Activated CD8-positive, alpha-beta T cell treated with anti-CD3 and anti-CD28 coated beads for 36 hours (primary cell): Measurements from ENCODE around the gene ME3. TPM values are rescaled to one million over a fixed set of nuclear protein-coding genes. Genes with fewer than 3 reads are reported as not detected.
"Not testable (repeated sequence)": the region's sequence is repeated elsewhere in the genome, so short reads cannot be mapped to it uniquely, and the experiment has no call there.

ENCODE experiments used
- ATAC-seq: fragments of 200-7000 bp; cut with Tn5 transposase; one replicate; pipeline ENCODE4 v1.10.0; 2021; ENCODE audit warnings: mild to moderate bottlenecking, moderate library complexity
- CTCF ChIA-PET: fragments of 350-600 bp; sonication (Branson Sonifier 250); formaldehyde crosslinking; loops from one replicate; lab custom pipeline; 2021; ENCODE audit warnings: antibody characterized with exemption; lab: Charles Lee
- POLR2A ChIA-PET: fragments of 350-600 bp; sonication (Branson Sonifier 250); formaldehyde crosslinking; loops from one replicate; lab custom pipeline; 2021; ENCODE audit warnings: antibody characterized with exemption; lab: Charles Lee
- DNase-seq: peaks from one replicate; pipeline ENCODE4 v3.0.0-alpha.2; 2020
- H3K27ac Mint-ChIP-seq: one replicate; pipeline ENCODE4 v1.8.0; 2021; ENCODE audit warnings: mild to moderate bottlenecking, mixed read lengths
- H3K27me3 Mint-ChIP-seq: one replicate; pipeline ENCODE4 v1.8.0; 2021; ENCODE audit warnings: mixed read lengths
- H3K36me3 Mint-ChIP-seq: one replicate; pipeline ENCODE4 v1.8.0; 2021; ENCODE audit warnings: low read depth, mixed read lengths
- H3K4me1 Mint-ChIP-seq: one replicate; pipeline ENCODE4 v1.8.0; 2021; ENCODE audit warnings: low read depth, mixed read lengths
- H3K4me3 Mint-ChIP-seq: one replicate; pipeline ENCODE4 v1.8.0; 2021; ENCODE audit warnings: mild to moderate bottlenecking, moderate library complexity, mixed read lengths
- H3K9me3 Mint-ChIP-seq: one replicate; pipeline ENCODE4 v1.8.0; 2021; ENCODE audit warnings: mixed read lengths
- CTCF ChIP-seq: fragments of 200-600 bp; IDR thresholded peaks from one replicate; pipeline ENCODE4 v1.8.0; 2022; ENCODE audit warnings: antibody characterized with exemption, mild to moderate bottlenecking
- intact Hi-C: fragments of 100-400 bp; cut with micrococcal nuclease; formaldehyde crosslinking; loops from one replicate; pipeline ENCODE4 v1.10.0; 2022
- total RNA-seq, 2 experiments: library from RNA; stranded (reverse); gene quantifications; one replicate each; pipeline ENCODE4 v1.2.3, GENCODE V29; 2021

The ME3 gene
- total RNA-seq, 2 experiments from 2014 or later, result 5.0 to 6.2 TPM

DNA sequence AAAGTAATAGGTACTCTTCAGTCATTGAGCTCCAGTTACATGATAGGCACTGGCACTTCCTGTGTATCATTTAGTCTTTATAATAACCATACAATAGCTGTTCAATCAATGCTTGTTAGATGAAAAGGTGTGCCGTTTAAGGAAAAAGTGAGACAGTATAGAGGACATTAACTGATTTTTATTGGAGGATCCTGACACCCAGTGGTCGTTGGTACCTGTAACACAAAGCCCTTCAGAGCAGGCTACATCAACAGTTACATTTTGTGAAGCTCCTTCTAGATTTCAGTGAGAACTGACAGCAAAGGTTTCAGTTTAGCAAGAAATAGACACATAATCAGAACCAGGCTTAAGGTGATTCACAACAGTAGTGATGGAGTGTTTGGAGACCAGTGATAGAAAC, 253.5 kb downstream of the ME3 start:
- DNase-seq, result peak; percentile 33
- TF ChIP-seq CTCF, result no peak
- Mint-ChIP-seq H3K27ac (no peak overlapping the region), H3K27me3 (no peaks in the 10 kb centered on the region), H3K4me3 (no peak overlapping the region), H3K36me3 (no peaks in the 10 kb centered on the region), H3K4me1 (peaks cover 5% of the 10 kb centered on the region), H3K9me3 (no peaks in the 10 kb centered on the region)
- intact Hi-C loops, result no loop called here
- CTCF ChIA-PET, result interaction anchor here (0.6 to 1.6 kb wide), 10 partner anchors 10 to 789 kb away, joined by 3 read pairs; partner anchors contain the start of gene CCDC83
- POLR2A ChIA-PET, result interaction anchor here (0.6 kb wide), 1 partner anchor 21 kb away, joined by 3 read pairs; no protein-coding TSS in a partner anchor
- peak; percentile 82 for ATAC-seq

GRCh38 chr11:86418513-86418912, 253.9 kb downstream of the ME3 start:
- H3K27ac Mint-ChIP-seq, result no peak overlapping the region
- H3K27me3 Mint-ChIP-seq, result no peaks in the 10 kb centered on the region
- peaks cover 5% of the 10 kb centered on the region for H3K4me1 Mint-ChIP-seq
- H3K36me3 Mint-ChIP-seq, result no peaks in the 10 kb centered on the region
- ATAC-seq (no peak), DNase-seq (no peak)
- POLR2A ChIA-PET, result no interaction called here
- H3K4me3 Mint-ChIP-seq, result no peak overlapping the region
- no peak for TF ChIP-seq CTCF
- H3K9me3 Mint-ChIP-seq, result no peaks in the 10 kb centered on the region
- CTCF ChIA-PET, result interaction anchor here (0.6 to 1.6 kb wide), 8 partner anchors 11 to 788 kb away, joined by 3 read pairs; partner anchors contain the start of gene CCDC83
- intact Hi-C loops, result no loop called here

- no peaks in the 10 kb centered on the region for H3K36me3 Mint-ChIP-seq
These were observed 254.3 kb downstream of the ME3 start for GRCh38 chr11:86418106-86418505.

GRCh38 chr11:86416951-86417350, 255.5 kb downstream of the ME3 start:
- H3K27ac Mint-ChIP-seq, H3K9me3 Mint-ChIP-seq, intact Hi-C loops, H3K27me3 Mint-ChIP-seq, H3K4me1 Mint-ChIP-seq, H3K36me3 Mint-ChIP-seq, CTCF ChIA-PET, DNase-seq, H3K4me3 Mint-ChIP-seq, POLR2A ChIA-PET, ATAC-seq: not testable (repeated sequence)

More at GRCh38 chr11:86418106-86418505, 254.3 kb downstream of the ME3 start:
- Mint-ChIP-seq H3K27me3 (no peaks in the 10 kb centered on the region), H3K27ac (no peak overlapping the region), H3K4me1 (peaks cover 5% of the 10 kb centered on the region), H3K4me3 (no peak overlapping the region), H3K9me3 (no peaks in the 10 kb centered on the region)
- TF ChIP-seq CTCF, result no peak
- ChIA-PET POLR2A (no interaction called here), CTCF (interaction anchor here (0.8 to 1.4 kb wide), 3 partner anchors 25 to 563 kb away, joined by 3 read pairs; partner anchors contain the start of gene CCDC83)
- intact Hi-C loops, result no loop called here
- DNase-seq (no peak), ATAC-seq (no peak)

GRCh38 chr11:86416494-86416893, 255.9 kb downstream of the ME3 start:
- no peaks in the 10 kb centered on the region for H3K27me3 Mint-ChIP-seq
- ATAC-seq (no peak), DNase-seq (no peak)
- H3K4me3 Mint-ChIP-seq, result no peak overlapping the region
- no peaks in the 10 kb centered on the region for H3K9me3 Mint-ChIP-seq
- ChIA-PET CTCF (no interaction called here), POLR2A (no interaction called here)
- no peak for TF ChIP-seq CTCF
- intact Hi-C loops, result no loop called here
- H3K36me3 Mint-ChIP-seq, result no peaks in the 10 kb centered on the region
- H3K27ac Mint-ChIP-seq, result no peak overlapping the region
- H3K4me1 Mint-ChIP-seq, result peaks cover 5% of the 10 kb centered on the region
